NCI-H2196 treated with DMSO at 0.1 percent for 48 hours (cell line): ENCODE measurements around the gene TAS2R5.
"Not testable (repeated sequence)": the region's sequence is repeated elsewhere in the genome, so short reads cannot be mapped to it uniquely, and the experiment has no call there.

Experiments used
- DNase-seq: peaks from one replicate; lab custom pipeline; 2025; ENCODE audit not compliant: unreplicated experiment; lab: John Stamatoyannopoulos, UW

TAS2R5 gene

GRCh38 chr7:141789917-141790316 is at the start of gene TAS2R5:
Gene TAS2R5 (plus strand): TSS chr7:141790217. CDS start chr7:141790362, 145 bp downstream.
- no peak for DNase-seq

GRCh38 chr7:141742229-141742628 is 47.8 kb upstream of the TAS2R5 start:
- DNase-seq, result no peak

GRCh38 chr7:141744131-141744530 is 45.9 kb upstream of the TAS2R5 start:
- DNase-seq, result no peak

GRCh38 chr7:141748396-141748795 is 41.6 kb upstream of the TAS2R5 start:
- DNase-seq, result no peak

- DNase-seq, result not testable (repeated sequence)
Observed at GRCh38 chr7:141751904-141752303, 38.1 kb upstream of the TAS2R5 start.

GRCh38 chr7:141752634-141753033 is 37.4 kb upstream of the TAS2R5 start:
- no peak for DNase-seq

- no peak for DNase-seq
Observed at GRCh38 chr7:141754939-141755338, 35.1 kb upstream of the TAS2R5 start.

GRCh38 chr7:141763797-141764196 is 26.2 kb upstream of the TAS2R5 start, which contains the start of gene TAS2R3:
Gene TAS2R3 (plus strand): TSS chr7:141764097. CDS start chr7:141764159, 62 bp downstream.
- DNase-seq, result no peak

- DNase-seq, result not testable (repeated sequence)
Observed at GRCh38 chr7:141770083-141770583, 19.9 kb upstream of the TAS2R5 start.

- DNase-seq, result no peak
Observed at GRCh38 chr7:141776374-141776773, 13.6 kb upstream of the TAS2R5 start, which contains the start of gene TAS2R4. Gene TAS2R4 (plus strand): TSS chr7:141776674. CDS start chr7:141778489, 1,815 bp downstream.

GRCh38 chr7:141785706-141786552 is 4.1 kb upstream of the TAS2R5 start:
- peak; percentile 42 for DNase-seq

GRCh38 chr7:141788296-141788695 is 1.7 kb upstream of the TAS2R5 start:
- DNase-seq, result no peak

GRCh38 chr7:141792526-141792925 is 2.5 kb downstream of the TAS2R5 start:
- DNase-seq, result no peak

GRCh38 chr7:141820067-141820466 is 30.1 kb downstream of the TAS2R5 start:
- DNase-seq, result no peak

GRCh38 chr7:141822432-141822831 is 32.4 kb downstream of the TAS2R5 start:
- not testable (repeated sequence) for DNase-seq

- no peak for DNase-seq
Observed at GRCh38 chr7:141837683-141838082, 47.7 kb downstream of the TAS2R5 start.

- DNase-seq, result no peak
Observed at GRCh38 chr7:141838581-141838980, 48.6 kb downstream of the TAS2R5 start.

GRCh38 chr7:141839256-141839655 is 49.2 kb downstream of the TAS2R5 start:
- DNase-seq, result no peak

GRCh38 chr7:141840708-141841107 is 50.7 kb downstream of the TAS2R5 start:
- no peak for DNase-seq
